Ishikawa (cell line): ENCODE measurements around the gene GPR87.

Experiments
- CREB1 ChIP-seq: IDR thresholded peaks from 2 replicates; pipeline ENCODE4 v1.6.1; 2012; ENCODE audit warnings: low read depth
- EGR1 ChIP-seq: IDR thresholded peaks from 2 replicates; pipeline ENCODE4 v1.6.1; 2012
- EP300 ChIP-seq: IDR thresholded peaks from 2 replicates; pipeline ENCODE4 v1.6.1; 2012; ENCODE audit warnings: borderline replicate concordance
- FOXM1 ChIP-seq: IDR thresholded peaks from 2 replicates; pipeline ENCODE4 v1.6.1; 2012; ENCODE audit warnings: low read depth, borderline replicate concordance
- RAD21 ChIP-seq: IDR thresholded peaks from 2 replicates; pipeline ENCODE4 v1.6.1; 2012; ENCODE audit warnings: low read depth
- TAF1 ChIP-seq: IDR thresholded peaks from 2 replicates; pipeline ENCODE4 v1.6.1; 2012; ENCODE audit warnings: low read depth, mild to moderate bottlenecking
- TEAD4 ChIP-seq: IDR thresholded peaks from 2 replicates; pipeline ENCODE4 v1.6.1; 2012
- USF1 ChIP-seq: IDR thresholded peaks from 2 replicates; pipeline ENCODE4 v1.6.1; 2012
- ZBTB7A ChIP-seq: IDR thresholded peaks from 2 replicates; pipeline ENCODE4 v1.6.1; 2012; ENCODE audit warnings: low read depth
- TF ChIP-seq, protein P1 (sequence below): IDR thresholded peaks from 2 replicates; pipeline ENCODE4 v1.6.1; 2012
- TF ChIP-seq, protein P2 (sequence below): IDR thresholded peaks from 2 replicates; pipeline ENCODE4 v1.6.1; 2012; ENCODE audit warnings: low read depth, mild to moderate bottlenecking

Gene GPR87

GRCh38 chr3:151262871-151263525 lies 53.6 kb downstream of the GPR87 start:
- TF ChIP-seq, protein P1, sequence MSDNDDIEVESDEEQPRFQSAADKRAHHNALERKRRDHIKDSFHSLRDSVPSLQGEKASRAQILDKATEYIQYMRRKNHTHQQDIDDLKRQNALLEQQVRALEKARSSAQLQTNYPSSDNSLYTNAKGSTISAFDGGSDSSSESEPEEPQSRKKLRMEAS = no peak
- no peak for TF ChIP-seq USF1

DNA sequence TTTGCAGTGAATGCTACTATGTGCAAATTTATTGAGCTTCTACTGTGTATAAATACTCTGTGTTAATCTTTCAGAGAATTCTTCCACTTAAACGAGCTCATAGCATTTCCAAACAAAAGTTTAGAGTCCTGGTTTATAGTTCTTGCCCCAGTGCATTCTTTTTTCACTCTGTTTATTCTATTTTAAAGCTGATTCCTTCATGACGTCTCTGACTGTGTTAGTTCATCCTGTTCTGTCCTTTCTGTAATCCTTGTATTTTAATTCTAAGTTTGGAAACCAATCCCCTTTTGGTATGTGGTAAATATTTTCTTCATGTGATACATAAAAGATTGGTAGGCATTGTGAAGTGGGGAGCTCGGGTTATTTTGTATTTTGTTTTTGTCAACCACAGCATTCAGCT lies 57.0 kb downstream of the GPR87 start:
- TF ChIP-seq EGR1 = no peak
- TF ChIP-seq TEAD4 = no peak
- no peak for TF ChIP-seq USF1
- no peak for TF ChIP-seq EP300
- TF ChIP-seq FOXM1 = no peak
- no peak for TF ChIP-seq RAD21
- no peak for TF ChIP-seq CREB1
- TF ChIP-seq, protein P1 = no peak
- no peak for TF ChIP-seq TAF1
- no peak for TF ChIP-seq ZBTB7A
- TF ChIP-seq, protein P2, sequence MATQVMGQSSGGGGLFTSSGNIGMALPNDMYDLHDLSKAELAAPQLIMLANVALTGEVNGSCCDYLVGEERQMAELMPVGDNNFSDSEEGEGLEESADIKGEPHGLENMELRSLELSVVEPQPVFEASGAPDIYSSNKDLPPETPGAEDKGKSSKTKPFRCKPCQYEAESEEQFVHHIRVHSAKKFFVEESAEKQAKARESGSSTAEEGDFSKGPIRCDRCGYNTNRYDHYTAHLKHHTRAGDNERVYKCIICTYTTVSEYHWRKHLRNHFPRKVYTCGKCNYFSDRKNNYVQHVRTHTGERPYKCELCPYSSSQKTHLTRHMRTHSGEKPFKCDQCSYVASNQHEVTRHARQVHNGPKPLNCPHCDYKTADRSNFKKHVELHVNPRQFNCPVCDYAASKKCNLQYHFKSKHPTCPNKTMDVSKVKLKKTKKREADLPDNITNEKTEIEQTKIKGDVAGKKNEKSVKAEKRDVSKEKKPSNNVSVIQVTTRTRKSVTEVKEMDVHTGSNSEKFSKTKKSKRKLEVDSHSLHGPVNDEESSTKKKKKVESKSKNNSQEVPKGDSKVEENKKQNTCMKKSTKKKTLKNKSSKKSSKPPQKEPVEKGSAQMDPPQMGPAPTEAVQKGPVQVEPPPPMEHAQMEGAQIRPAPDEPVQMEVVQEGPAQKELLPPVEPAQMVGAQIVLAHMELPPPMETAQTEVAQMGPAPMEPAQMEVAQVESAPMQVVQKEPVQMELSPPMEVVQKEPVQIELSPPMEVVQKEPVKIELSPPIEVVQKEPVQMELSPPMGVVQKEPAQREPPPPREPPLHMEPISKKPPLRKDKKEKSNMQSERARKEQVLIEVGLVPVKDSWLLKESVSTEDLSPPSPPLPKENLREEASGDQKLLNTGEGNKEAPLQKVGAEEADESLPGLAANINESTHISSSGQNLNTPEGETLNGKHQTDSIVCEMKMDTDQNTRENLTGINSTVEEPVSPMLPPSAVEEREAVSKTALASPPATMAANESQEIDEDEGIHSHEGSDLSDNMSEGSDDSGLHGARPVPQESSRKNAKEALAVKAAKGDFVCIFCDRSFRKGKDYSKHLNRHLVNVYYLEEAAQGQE = no peak

DNA sequence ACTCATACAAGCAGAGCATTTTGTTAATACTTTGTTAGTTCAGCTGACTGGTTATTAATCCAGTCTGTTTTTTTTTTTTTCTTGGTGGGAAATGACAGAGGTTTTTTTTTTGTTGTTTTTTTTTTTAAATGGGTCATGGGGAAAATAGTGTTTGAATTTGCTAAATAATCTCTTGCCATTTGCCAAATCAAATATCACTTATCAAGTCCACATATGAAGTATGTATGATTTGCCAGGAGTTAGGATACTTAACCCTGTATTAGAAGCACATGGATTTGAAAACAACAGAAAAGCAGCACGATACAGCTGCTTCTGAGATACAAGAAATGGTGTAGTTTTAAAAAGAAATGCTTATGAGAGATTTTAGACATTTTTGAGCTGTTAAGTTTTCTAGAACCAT lies 59.9 kb downstream of the GPR87 start:
- TF ChIP-seq, protein P1 = no peak
- TF ChIP-seq TEAD4 = no peak
- no peak for TF ChIP-seq TAF1
- TF ChIP-seq USF1 = no peak
- TF ChIP-seq CREB1 = no peak
- TF ChIP-seq, protein P2 = no peak

DNA sequence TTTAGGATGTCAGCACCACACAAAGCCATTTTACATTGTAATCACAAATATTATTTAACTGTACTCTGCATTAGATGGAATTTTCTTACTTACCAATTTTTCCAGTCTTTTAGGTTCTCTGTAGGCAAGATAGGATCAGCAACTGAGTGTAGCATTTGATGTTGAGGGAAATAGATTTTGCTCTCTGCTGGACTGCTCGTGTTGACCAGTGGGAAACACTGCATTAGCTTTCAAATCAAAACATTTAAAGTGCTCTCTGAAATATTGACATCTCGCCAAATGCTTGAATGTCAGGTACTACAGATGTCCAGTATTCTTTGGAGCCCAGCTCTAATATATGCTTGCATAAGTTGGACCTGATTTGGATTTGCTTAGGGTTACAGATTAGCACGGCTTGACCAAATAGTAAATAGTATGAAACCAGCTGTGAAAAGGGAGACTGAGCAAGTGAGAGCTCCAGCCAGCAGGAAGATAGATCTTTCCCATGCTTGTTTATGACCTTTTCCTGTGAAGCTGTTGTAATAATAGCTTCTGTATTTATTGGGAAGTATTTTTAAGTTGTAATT lies 67.8 kb downstream of the GPR87 start:
- TF ChIP-seq USF1 (no peak), RAD21 (no peak), TEAD4 (no peak), EGR1 (no peak), TAF1 (no peak)
- TF ChIP-seq, protein P2 = no peak
- TF ChIP-seq, protein P1 = no peak
